Astrocyte of the cerebellum (primary cell): ENCODE data around the gene SCMH1.

Source experiments
- DNase-seq: peaks from one replicate; pipeline ENCODE4 v3.0.0-alpha.2; 2011; ENCODE audit warnings: low read depth
- H3K4me3 ChIP-seq: 2 replicates; pipeline ENCODE4 v1.5.1; 2011; ENCODE audit warnings: mild to moderate bottlenecking, low read depth, low read length, moderate library complexity
- in situ Hi-C: cut with HindIII; loops from 2 replicates; pipeline ENCODE4 v1.10.0; 2017; ENCODE audit warnings: low sequenced_read_pairs
- TF ChIP-seq, protein P1 (sequence below): IDR thresholded peaks from 2 replicates; pipeline ENCODE4 v1.5.1; 2012; ENCODE audit warnings: low read length, low read depth, moderate library complexity, mild to moderate bottlenecking; ENCODE audit errors: missing control alignments

Gene SCMH1

DNA sequence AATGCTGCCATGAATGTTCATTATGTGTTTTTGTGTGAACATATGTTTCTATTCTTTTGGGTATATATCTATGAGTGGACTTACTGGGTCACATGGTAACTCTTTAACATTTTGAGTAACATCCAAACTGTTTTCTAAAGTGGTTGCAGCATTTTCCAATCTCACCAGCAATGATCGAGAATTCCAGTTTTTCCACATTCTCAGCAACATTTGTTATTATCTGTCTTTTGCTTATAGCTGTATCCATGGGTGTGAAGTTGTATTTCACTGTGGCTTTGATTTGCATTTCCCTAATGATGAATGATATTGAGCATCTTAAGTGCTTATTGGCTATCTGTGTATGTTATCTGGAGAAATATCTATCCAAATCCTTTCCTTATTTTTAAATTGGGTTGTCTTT, 131.4 kb downstream of the SCMH1 start:
- in situ Hi-C loops, result no loop called here
- DNase-seq, result no peak
- H3K4me3 ChIP-seq, result no peak overlapping the region
- TF ChIP-seq, protein P1, sequence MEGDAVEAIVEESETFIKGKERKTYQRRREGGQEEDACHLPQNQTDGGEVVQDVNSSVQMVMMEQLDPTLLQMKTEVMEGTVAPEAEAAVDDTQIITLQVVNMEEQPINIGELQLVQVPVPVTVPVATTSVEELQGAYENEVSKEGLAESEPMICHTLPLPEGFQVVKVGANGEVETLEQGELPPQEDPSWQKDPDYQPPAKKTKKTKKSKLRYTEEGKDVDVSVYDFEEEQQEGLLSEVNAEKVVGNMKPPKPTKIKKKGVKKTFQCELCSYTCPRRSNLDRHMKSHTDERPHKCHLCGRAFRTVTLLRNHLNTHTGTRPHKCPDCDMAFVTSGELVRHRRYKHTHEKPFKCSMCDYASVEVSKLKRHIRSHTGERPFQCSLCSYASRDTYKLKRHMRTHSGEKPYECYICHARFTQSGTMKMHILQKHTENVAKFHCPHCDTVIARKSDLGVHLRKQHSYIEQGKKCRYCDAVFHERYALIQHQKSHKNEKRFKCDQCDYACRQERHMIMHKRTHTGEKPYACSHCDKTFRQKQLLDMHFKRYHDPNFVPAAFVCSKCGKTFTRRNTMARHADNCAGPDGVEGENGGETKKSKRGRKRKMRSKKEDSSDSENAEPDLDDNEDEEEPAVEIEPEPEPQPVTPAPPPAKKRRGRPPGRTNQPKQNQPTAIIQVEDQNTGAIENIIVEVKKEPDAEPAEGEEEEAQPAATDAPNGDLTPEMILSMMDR, result no peak

DNA sequence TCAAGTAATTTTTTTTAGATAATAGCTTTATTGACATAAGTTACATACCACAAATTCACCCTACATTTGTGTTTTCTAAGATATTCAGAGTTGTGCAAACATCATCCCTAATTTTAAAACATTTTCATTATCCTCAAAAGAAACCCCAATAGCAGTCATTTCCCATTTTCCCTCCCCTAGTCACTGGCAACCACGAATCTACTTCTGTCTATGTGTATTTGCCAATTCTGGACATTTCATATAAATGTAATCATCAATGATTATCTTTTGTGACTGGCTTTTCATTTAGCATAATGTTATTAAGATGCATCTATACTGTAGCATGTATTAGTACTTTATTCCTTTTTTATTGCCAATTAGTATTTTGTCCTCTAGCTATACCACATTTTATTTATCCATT, 131.8 kb downstream of the SCMH1 start:
- TF ChIP-seq, protein P1, result no peak
- no peak overlapping the region for H3K4me3 ChIP-seq
- DNase-seq, result no peak
- in situ Hi-C loops, result no loop called here

DNA sequence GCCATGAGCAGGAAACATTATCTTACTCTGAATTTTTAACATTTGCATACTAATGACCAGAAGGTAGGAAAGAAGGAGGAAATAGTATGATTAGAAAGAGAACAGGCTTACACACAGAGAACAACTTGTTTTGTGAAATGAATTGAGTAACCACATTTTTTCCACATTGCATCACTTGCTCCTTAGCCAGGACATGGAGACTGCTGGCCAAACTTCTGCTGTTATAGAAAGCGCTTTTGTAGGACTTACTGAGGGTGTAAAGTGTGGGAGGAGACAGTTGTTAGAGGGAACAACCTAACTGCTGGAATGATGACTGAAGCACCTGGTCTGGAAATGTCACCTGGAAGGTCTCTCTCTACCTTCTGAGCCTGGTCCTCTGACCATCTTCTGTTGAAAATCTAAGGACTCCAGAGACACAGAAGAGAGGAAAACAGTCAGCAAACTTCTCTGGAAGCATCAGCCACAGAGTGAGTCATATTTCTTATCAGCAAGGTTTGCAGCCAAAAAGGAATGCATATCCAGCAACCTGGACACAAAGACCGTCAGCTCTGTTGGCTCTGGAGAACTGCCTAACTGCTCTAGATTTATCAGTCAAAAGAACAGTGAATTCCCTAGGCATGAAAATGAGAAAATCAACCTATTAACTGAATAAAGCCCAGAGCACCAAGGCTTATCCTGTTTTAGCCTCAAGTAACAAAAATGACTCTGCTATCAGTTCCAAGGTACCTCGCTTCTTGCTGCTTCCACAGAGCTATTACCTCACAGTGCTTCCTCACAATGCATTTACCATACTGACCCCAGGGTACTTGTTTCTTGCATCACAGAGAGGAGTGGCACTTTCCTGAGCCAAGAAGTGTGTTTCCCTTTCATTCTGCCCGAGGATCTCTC, 132.6 kb downstream of the SCMH1 start:
- TF ChIP-seq, protein P1, result no peak
- in situ Hi-C loops, result no loop called here
- peak overlapping the region; percentile 9 for H3K4me3 ChIP-seq
- DNase-seq, result peak; percentile 92

DNA sequence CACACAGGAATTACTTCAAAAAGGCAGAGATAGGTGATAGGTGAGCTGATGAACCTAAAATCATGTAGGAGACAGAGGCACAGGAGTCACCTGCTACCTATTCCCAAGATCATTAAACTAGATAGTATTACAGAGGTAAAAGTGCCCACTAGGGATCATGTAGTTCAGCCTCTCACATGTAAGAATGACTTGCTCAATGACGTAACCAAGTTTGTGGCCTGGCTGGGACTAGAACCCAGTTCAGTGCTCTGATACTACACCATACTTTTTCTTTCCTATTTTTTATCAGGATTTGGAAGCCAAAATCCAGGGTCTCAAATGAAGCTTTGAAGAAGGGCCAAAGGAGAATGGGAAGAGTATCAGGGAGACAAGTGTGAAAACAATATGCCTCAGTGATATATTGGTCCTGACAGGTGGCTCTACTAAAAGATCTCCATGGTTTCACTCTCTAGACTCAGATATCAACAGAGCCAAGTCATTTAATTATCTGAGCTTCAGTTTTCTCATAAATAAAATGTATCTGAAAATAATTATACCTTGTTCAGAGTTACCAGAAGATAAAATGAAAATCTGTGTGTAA, 133.3 kb downstream of the SCMH1 start:
- TF ChIP-seq, protein P1, result no peak
- no peak overlapping the region for H3K4me3 ChIP-seq
- in situ Hi-C loops, result no loop called here
- DNase-seq, result no peak

DNA sequence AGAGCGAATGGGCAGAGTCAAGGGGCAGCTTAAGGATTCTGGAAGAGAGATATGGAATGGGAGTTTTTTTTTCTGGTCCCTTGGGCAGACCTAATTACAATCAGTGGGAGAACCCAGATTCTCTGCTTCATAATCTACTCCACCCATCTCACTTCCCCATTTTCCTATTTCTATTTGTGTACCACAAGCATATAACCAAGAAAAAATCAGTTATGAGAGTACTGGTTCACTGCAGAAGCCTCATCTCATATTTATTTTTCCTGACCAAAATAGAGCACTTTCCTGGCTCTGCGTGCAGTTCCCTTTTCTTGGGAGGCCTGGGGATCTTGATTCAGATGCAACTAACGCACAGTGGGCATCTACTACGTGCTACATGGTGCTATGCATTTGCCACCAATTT, 138.3 kb downstream of the SCMH1 start:
- no peak for DNase-seq
- H3K4me3 ChIP-seq, result no peak overlapping the region
- TF ChIP-seq, protein P1, result no peak
- in situ Hi-C loops, result no loop called here

DNA sequence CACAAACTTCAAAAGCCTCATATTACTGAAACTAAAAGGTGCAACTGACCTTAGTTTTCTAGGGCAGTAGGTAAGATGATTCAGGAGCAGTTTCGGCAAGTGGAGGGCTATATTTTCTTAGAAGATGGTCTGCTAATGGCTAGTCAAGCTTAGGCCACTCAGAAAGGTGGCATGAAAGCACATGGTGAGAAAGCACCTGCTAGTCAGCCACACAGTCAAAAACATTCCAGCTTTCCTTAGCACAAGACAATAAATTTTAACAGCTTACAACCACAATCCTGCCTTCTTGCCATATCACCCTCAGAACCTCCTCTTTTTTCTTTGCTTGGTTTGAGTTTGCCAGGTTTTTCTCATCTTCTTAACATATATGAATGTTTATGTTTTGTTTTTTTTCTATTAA, 139.5 kb downstream of the SCMH1 start:
- TF ChIP-seq, protein P1, result no peak
- no peak overlapping the region for H3K4me3 ChIP-seq
- DNase-seq, result no peak
- in situ Hi-C loops, result no loop called here
